Measurements from ENCODE around the gene RPRD1B. TPM values are rescaled to one million over a fixed set of nuclear protein-coding genes. Genes with fewer than 3 reads are reported as not detected.
A peak's percentile ranks its signal among the peaks of the same experiment; 100 is the strongest.

RPRD1B gene
- total RNA-seq, 5 donors from 2014 or later (not counting 1 experiment from before 2014, with no cell fraction given) = 38.3 to 46.6 (median 40.5) TPM

DNA sequence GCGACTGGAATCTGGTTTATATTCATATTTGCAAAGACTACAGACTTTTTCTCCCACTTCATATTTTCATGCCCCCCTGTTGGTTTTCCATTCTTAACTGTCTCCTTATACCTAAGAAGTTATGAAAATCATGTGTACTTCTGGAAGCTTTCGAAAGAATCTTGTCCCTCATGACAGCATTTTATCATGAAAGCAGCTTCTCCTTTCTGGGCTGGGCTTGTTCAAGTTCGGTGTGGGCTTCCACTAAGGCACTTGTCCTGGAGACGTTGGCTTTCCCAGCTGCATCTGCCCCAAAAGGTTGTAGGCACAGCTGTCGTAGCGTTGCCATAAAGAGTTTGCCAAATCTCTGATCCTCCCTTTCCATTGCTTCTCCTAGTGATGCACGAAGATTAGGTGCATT is 56.5 kb downstream of the RPRD1B start:
- peaks cover 0 to under 1% of the 10 kb centered on the region in 2 experiments for H3K27me3 ChIP-seq (replicated peaks in 1 of 2; ENCODE audit: control insufficient read depth in 2 of 2, extremely low read depth in 1 of 2, insufficient read depth in 2 of 2, low read length in 1 of 2)
- no peak overlapping the region for H3K4me3 ChIP-seq (ENCODE audit: control insufficient read depth in 1 of 2, extremely low read depth in 1 of 2, low read length in 1 of 2)
- peaks cover 0 to 20% of the 10 kb centered on the region in 2 experiments for H3K4me1 ChIP-seq (ENCODE audit: control insufficient read depth in 1 of 2, extremely low read depth in 1 of 2, insufficient read depth in 2 of 2, low read length in 2 of 2)
- WGBS (ENCODE audit: insufficient coverage) = 97% methylated on average over 6 of the region's 7 CpGs
- no peak overlapping the region for H3K27ac ChIP-seq (ENCODE audit: low read length)
- H3K27ac Mint-ChIP-seq = peak overlapping the region in 1 of 2 donors; percentile 61
- CTCF ChIA-PET = interaction anchor here (0.5 to 0.6 kb wide), 2 partner anchors 35 to 68 kb away, joined by 3 to 4 read pairs; no protein-coding TSS in a partner anchor
- POLR2A ChIA-PET = no interaction called here
- no peak for ATAC-seq (replicated peaks in 1 of 4)
- peaks cover 66% of the 10 kb centered on the region for H3K36me3 Mint-ChIP-seq
- no peak overlapping the region for H3K4me3 Mint-ChIP-seq
- H3K9me3 Mint-ChIP-seq = no peaks in the 10 kb centered on the region
- no peaks in the 10 kb centered on the region for H3K9me3 ChIP-seq
- DNase-seq = no peak
- peaks cover 14 to 46% (median 37%) of the 10 kb centered on the region in 3 donors for H3K4me1 Mint-ChIP-seq
- no peaks in the 10 kb centered on the region for H3K27me3 Mint-ChIP-seq
- H3K36me3 ChIP-seq (ENCODE audit: control insufficient read depth in 2 of 2, extremely low read depth in 1 of 2, insufficient read depth in 1 of 2, low read length in 1 of 2) = peaks cover 10 to 58% of the 10 kb centered on the region in 2 donors

DNA sequence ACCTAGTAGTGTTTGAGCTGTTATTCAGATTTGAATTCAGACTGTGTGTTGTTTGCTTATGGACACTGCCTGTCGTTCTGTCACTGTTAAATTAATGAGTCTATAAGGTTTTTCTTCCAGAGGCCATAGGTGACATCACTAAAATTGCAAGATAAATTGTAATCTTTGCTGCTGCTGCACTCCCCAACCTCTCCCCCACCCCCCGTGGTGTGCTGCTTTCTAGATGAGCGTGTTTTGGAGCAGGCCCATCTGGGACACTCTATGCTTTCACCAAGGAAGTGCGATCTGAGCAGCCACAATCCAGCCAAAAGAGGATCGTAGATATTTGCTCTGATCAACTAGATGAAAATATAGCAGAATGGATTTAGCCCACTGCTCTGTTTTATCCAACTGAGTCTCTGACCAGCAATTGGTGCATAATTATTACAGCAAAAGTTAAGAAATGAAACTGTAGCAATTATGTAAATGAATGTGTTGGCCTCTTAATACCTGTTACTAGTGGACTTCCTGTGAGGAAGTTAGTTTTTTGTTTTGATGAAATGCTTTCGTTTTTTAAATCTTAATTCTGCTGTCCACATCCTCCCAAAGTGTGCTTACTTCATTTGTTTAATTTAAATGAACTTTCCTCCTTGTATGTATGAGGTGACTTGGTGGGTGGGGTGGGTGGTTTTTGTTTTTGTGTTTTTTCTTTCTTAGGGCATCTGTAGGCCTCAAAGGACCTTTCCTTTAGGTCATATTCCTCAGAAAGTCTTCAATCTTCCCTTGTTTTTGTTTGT is 58.1 kb downstream of the RPRD1B start:
- peak overlapping the region; percentile 86 to 87 for H3K27ac Mint-ChIP-seq
- no peaks in the 10 kb centered on the region for H3K9me3 ChIP-seq
- H3K9me3 Mint-ChIP-seq = no peaks in the 10 kb centered on the region
- H3K27me3 Mint-ChIP-seq = no peaks in the 10 kb centered on the region
- H3K4me1 ChIP-seq (ENCODE audit: control insufficient read depth in 1 of 2, extremely low read depth in 1 of 2, insufficient read depth in 2 of 2, low read length in 2 of 2) = peaks cover 0 to 23% of the 10 kb centered on the region in 2 experiments
- DNase-seq = peak in 1 of 35 experiments; percentile 11
- H3K27me3 ChIP-seq (replicated peaks in 1 of 2; ENCODE audit: control insufficient read depth in 2 of 2, extremely low read depth in 1 of 2, insufficient read depth in 2 of 2, low read length in 1 of 2) = peaks cover 0 to 3% of the 10 kb centered on the region in 2 experiments
- peaks cover 54% of the 10 kb centered on the region for H3K36me3 Mint-ChIP-seq
- POLR2A ChIA-PET = interaction anchor here in 1 of 2 donors (0.6 kb wide), 1 partner anchor 70 kb away, joined by 4 read pairs; no protein-coding TSS in a partner anchor
- H3K4me3 ChIP-seq (ENCODE audit: control insufficient read depth in 1 of 2, extremely low read depth in 1 of 2, low read length in 1 of 2) = no peak overlapping the region
- H3K36me3 ChIP-seq (ENCODE audit: control insufficient read depth in 2 of 2, extremely low read depth in 1 of 2, insufficient read depth in 1 of 2, low read length in 1 of 2) = peaks cover 10 to 44% of the 10 kb centered on the region in 2 donors
- ATAC-seq (replicated peaks in 1 of 4) = peak in 2 of 4 experiments; percentile 16 to 18
- WGBS (ENCODE audit: insufficient coverage) = 83% methylated on average over 1 of the region's 6 CpGs
- H3K4me1 Mint-ChIP-seq = peaks cover 14 to 51% (median 35%) of the 10 kb centered on the region in 3 donors
- H3K27ac ChIP-seq (ENCODE audit: low read length) = peak overlapping the region; percentile 19
- CTCF ChIA-PET = no interaction called here
- H3K4me3 Mint-ChIP-seq = no peak overlapping the region

DNA sequence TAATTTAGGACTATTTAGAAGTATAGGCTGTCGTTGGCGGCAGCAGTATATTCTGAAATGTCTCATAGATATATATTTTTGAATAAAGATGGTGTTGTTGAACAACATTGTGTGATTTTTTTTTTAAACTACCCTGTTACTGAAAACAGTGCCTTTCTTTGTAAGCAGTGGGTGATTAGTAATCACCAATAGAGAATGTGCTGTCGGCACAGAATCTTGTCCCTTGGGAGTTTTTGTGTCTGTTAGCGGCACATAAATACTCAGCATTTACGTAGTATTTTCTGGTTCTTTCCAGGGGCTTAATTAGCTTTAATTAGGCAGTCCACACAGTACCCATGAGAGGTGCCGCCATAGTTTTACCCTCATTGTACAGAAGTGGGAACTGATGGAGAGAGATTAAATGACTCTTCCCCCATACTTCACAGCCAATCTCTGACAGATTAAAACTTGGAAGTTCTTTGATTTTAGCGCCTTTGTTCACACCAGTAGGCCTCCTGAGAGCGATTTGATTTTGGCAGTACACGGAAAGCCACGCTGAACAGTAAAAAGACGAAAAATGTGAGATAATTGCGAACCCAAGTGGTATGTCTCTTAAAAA is 58.8 kb downstream of the RPRD1B start:
- H3K36me3 Mint-ChIP-seq = peaks cover 49% of the 10 kb centered on the region
- H3K4me1 Mint-ChIP-seq = peaks cover 14 to 51% (median 35%) of the 10 kb centered on the region in 3 donors
- DNase-seq = no peak
- peak overlapping the region; percentile 19 for H3K27ac ChIP-seq (ENCODE audit: low read length)
- peaks cover 0 to 3% of the 10 kb centered on the region in 2 experiments for H3K27me3 ChIP-seq (replicated peaks in 1 of 2; ENCODE audit: control insufficient read depth in 2 of 2, extremely low read depth in 1 of 2, insufficient read depth in 2 of 2, low read length in 1 of 2)
- ChIA-PET CTCF (no interaction called here), POLR2A (interaction anchor here in 1 of 2 donors (0.6 kb wide), 1 partner anchor 69 kb away, joined by 4 read pairs; no protein-coding TSS in a partner anchor)
- no peaks in the 10 kb centered on the region for H3K27me3 Mint-ChIP-seq
- H3K27ac Mint-ChIP-seq = peak overlapping the region; percentile 86 to 87
- H3K9me3 ChIP-seq = no peaks in the 10 kb centered on the region
- no peak overlapping the region for H3K4me3 ChIP-seq (ENCODE audit: control insufficient read depth in 1 of 2, extremely low read depth in 1 of 2, low read length in 1 of 2)
- ATAC-seq (replicated peaks in 1 of 4) = no peak
- no peaks in the 10 kb centered on the region for H3K9me3 Mint-ChIP-seq
- peaks cover 10 to 38% of the 10 kb centered on the region in 2 donors for H3K36me3 ChIP-seq (ENCODE audit: control insufficient read depth in 2 of 2, extremely low read depth in 1 of 2, insufficient read depth in 1 of 2, low read length in 1 of 2)
- 88% methylated on average over 6 of the region's 12 CpGs for WGBS (ENCODE audit: insufficient coverage)
- peaks cover 0 to 23% of the 10 kb centered on the region in 2 experiments for H3K4me1 ChIP-seq (ENCODE audit: control insufficient read depth in 1 of 2, extremely low read depth in 1 of 2, insufficient read depth in 2 of 2, low read length in 2 of 2)
- no peak overlapping the region for H3K4me3 Mint-ChIP-seq

DNA sequence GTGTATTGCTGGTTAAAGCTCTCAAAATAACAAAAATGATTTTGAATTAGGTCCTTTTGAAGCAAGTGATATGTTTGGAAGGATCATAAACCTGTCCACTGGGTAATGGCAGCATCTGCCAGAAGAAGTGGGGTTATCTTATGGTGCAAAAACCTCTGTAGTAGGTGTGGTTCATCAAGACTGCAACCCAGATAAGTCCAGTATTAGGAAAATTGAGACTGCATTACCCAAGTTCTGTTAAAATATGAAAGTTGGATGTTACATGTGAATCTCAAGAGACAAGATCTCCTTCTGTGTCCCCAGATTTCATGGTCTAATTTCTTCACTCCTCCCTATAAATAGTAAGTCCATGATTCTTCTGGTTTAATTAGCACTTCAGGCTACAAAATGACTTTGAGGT is 59.4 kb downstream of the RPRD1B start:
- no peaks in the 10 kb centered on the region for H3K9me3 Mint-ChIP-seq
- Histone ChIP-seq H3K36me3 (ENCODE audit: control insufficient read depth in 2 of 2, extremely low read depth in 1 of 2, insufficient read depth in 1 of 2, low read length in 1 of 2) (peaks cover 6 to 33% of the 10 kb centered on the region in 2 donors), H3K4me3 (ENCODE audit: control insufficient read depth in 1 of 2, extremely low read depth in 1 of 2, low read length in 1 of 2) (no peak overlapping the region), H3K27me3 (replicated peaks in 1 of 2; ENCODE audit: control insufficient read depth in 2 of 2, extremely low read depth in 1 of 2, insufficient read depth in 2 of 2, low read length in 1 of 2) (peaks cover 0 to 3% of the 10 kb centered on the region in 2 experiments), H3K9me3 (no peaks in the 10 kb centered on the region), H3K4me1 (ENCODE audit: control insufficient read depth in 1 of 2, extremely low read depth in 1 of 2, insufficient read depth in 2 of 2, low read length in 2 of 2) (peaks cover 0 to 23% of the 10 kb centered on the region in 2 experiments), H3K27ac (ENCODE audit: low read length) (peak overlapping the region; percentile 19)
- ATAC-seq (replicated peaks in 1 of 4) (no peak), DNase-seq (no peak)
- POLR2A ChIA-PET = no interaction called here
- no peak overlapping the region for H3K4me3 Mint-ChIP-seq
- no peaks in the 10 kb centered on the region for H3K27me3 Mint-ChIP-seq
- H3K27ac Mint-ChIP-seq = peak overlapping the region; percentile 49 to 55
- CTCF ChIA-PET = no interaction called here
- H3K36me3 Mint-ChIP-seq = peaks cover 43% of the 10 kb centered on the region
- H3K4me1 Mint-ChIP-seq = peaks cover 14 to 51% (median 35%) of the 10 kb centered on the region in 3 donors

DNA sequence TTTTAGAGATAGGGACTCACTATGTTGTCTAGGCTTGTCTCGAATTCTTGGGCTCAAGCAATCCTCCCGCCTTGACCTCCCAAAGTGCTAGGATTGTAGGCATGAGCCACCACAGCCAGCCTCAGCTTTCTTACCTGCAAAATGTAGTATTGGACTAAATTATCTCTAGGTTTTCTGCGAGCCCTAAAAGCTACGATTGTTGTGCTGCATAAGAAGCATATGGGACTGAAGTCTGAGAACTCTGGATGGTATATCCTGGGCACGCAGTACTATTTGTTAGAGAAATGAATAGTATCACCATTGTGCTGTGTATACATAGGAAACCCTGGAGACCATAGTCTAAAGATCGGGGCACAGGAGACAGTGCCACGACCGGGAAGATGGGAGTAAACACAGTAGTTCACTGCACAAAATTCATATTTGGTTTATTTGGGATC is 60.1 kb downstream of the RPRD1B start:
- Mint-ChIP-seq H3K27me3 (no peaks in the 10 kb centered on the region), H3K36me3 (peaks cover 40% of the 10 kb centered on the region), H3K27ac (peak overlapping the region; percentile 79 to 85), H3K9me3 (no peaks in the 10 kb centered on the region), H3K4me1 (peaks cover 14 to 50% (median 35%) of the 10 kb centered on the region in 3 donors), H3K4me3 (no peak overlapping the region)
- H3K4me3 ChIP-seq (ENCODE audit: control insufficient read depth in 1 of 2, extremely low read depth in 1 of 2, low read length in 1 of 2) = no peak overlapping the region
- peaks cover 0 to 23% of the 10 kb centered on the region in 2 experiments for H3K4me1 ChIP-seq (ENCODE audit: control insufficient read depth in 1 of 2, extremely low read depth in 1 of 2, insufficient read depth in 2 of 2, low read length in 2 of 2)
- H3K27me3 ChIP-seq (replicated peaks in 1 of 2; ENCODE audit: control insufficient read depth in 2 of 2, extremely low read depth in 1 of 2, insufficient read depth in 2 of 2, low read length in 1 of 2) = peaks cover 0 to 3% of the 10 kb centered on the region in 2 experiments
- DNase-seq = no peak
- 100% methylated on average over 4 of the region's 8 CpGs for WGBS (ENCODE audit: insufficient coverage)
- CTCF ChIA-PET = interaction anchor here in 1 of 2 donors (1.1 kb wide), 1 partner anchor 20 kb away, joined by 3 read pairs; no protein-coding TSS in a partner anchor
- no peak for ATAC-seq (replicated peaks in 1 of 4)
- POLR2A ChIA-PET = no interaction called here
- peaks cover 5 to 25% of the 10 kb centered on the region in 2 donors for H3K36me3 ChIP-seq (ENCODE audit: control insufficient read depth in 2 of 2, extremely low read depth in 1 of 2, insufficient read depth in 1 of 2, low read length in 1 of 2)
- H3K9me3 ChIP-seq = no peaks in the 10 kb centered on the region
- peak overlapping the region; percentile 65 for H3K27ac ChIP-seq (ENCODE audit: low read length)

DNA sequence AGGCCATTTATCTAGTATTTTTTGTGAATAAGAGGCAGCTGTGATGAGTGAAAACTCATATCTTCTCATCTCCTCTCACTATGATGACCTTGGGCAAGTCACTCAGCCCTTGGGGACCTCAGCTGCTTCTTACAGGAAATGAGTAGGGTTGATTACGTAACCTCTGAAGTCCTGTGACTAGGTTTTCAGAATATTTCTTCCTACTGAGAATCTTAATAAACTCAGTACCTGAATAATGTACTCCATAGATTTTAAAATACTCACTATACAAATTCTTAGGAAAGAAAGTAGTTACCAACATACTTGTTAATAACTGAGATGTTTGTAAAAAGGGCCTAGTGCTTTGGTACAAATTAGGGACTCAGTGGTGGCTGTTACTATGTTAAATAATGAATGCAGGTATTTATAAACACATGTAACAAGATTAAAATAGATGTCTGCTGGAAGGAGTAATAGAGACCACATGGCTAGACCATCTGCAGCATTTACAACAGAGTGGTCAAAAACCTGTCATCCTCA is 60.9 kb downstream of the RPRD1B start:
- peaks cover 32% of the 10 kb centered on the region for H3K36me3 Mint-ChIP-seq
- peaks cover 14 to 49% (median 35%) of the 10 kb centered on the region in 3 donors for H3K4me1 Mint-ChIP-seq
- Histone ChIP-seq H3K36me3 (ENCODE audit: control insufficient read depth in 2 of 2, extremely low read depth in 1 of 2, insufficient read depth in 1 of 2, low read length in 1 of 2) (peaks cover 5 to 18% of the 10 kb centered on the region in 2 donors), H3K4me3 (ENCODE audit: control insufficient read depth in 1 of 2, extremely low read depth in 1 of 2, low read length in 1 of 2) (no peak overlapping the region), H3K27me3 (replicated peaks in 1 of 2; ENCODE audit: control insufficient read depth in 2 of 2, extremely low read depth in 1 of 2, insufficient read depth in 2 of 2, low read length in 1 of 2) (peaks cover 0 to 3% of the 10 kb centered on the region in 2 experiments), H3K4me1 (ENCODE audit: control insufficient read depth in 1 of 2, extremely low read depth in 1 of 2, insufficient read depth in 2 of 2, low read length in 2 of 2) (peaks cover 0 to 23% of the 10 kb centered on the region in 2 experiments), H3K9me3 (no peaks in the 10 kb centered on the region), H3K27ac (ENCODE audit: low read length) (peak overlapping the region; percentile 65)
- ATAC-seq (replicated peaks in 1 of 4) (peak; percentile 40 to 75 (median 64)), DNase-seq (peak in 19 of 35 experiments; percentile 4 to 60 (median 12))
- POLR2A ChIA-PET = interaction anchor here in 1 of 2 donors (0.6 kb wide), 1 partner anchor 13 kb away, joined by 5 read pairs; no protein-coding TSS in a partner anchor
- peak overlapping the region; percentile 79 to 85 for H3K27ac Mint-ChIP-seq
- H3K4me3 Mint-ChIP-seq = no peak overlapping the region
- WGBS (ENCODE audit: insufficient coverage) = no CpG with 5 or more reads among the region's 1 CpG
- no peaks in the 10 kb centered on the region for H3K27me3 Mint-ChIP-seq
- peaks cover 0 to 5% (median under 1%) of the 10 kb centered on the region in 3 donors for H3K9me3 Mint-ChIP-seq
- CTCF ChIA-PET = interaction anchor here in 1 of 2 donors (1.1 kb wide), 1 partner anchor 20 kb away, joined by 3 read pairs; no protein-coding TSS in a partner anchor
